ENCODE results near the gene PSME2. TPM values are rescaled to one million over a fixed set of nuclear protein-coding genes. Genes with fewer than 3 reads are reported as not detected.

PSME2 gene
- total and polyA plus RNA-seq, 2 experiments from 2014 or later: 38.3 to 164 TPM

DNA sequence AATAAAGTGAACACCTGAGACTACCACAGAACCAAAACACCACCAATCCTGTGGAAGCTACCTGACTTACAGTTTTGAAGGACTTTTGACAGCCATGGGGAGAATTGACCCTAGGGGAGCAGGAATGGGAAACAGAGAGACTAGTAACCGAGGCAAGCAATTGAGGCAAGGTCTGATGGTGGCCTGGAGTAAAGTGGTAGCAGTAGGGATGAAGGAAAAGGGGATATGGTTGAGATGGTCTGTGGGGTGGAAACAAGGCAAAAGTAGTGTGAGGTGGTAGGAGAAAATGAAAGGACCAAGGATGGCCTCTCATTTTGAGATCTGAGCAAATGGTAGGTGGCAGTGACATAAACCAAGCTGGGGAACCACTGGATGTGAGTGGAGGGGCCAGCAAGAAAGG, 10.4 kb upstream of the PSME2 start:
- no peak overlapping the region for H3K4me2 ChIP-seq (ENCODE audit: unreplicated experiment)
- H3F3A ChIP-seq (ENCODE audit: insufficient read depth): peaks cover 25% of the 10 kb centered on the region; the same call in 1 of the 2 replicates
- no peaks in the 10 kb centered on the region for H3K9me3 ChIP-seq (ENCODE audit: low read depth)
- no peak for TF ChIP-seq EZH2phosphoT487 (IDR thresholded peaks at IDR 0.05; ENCODE audit: insufficient read depth, low read depth)
- TF ChIP-seq EZH2 (IDR thresholded peaks at IDR 0.05; ENCODE audit: insufficient read depth, poor library complexity, severe bottlenecking): no peak
- H3K36me3 ChIP-seq (ENCODE audit: low read depth): peaks cover 36% of the 10 kb centered on the region
- H3K4me1 ChIP-seq (ENCODE audit: insufficient read depth): no peaks in the 10 kb centered on the region
- H3K27ac ChIP-seq: no peak overlapping the region
- H3K9me2 ChIP-seq (ENCODE audit: insufficient read depth): no peaks in the 10 kb centered on the region
- peaks cover 8% of the 10 kb centered on the region for H3K79me2 ChIP-seq (ENCODE audit: insufficient read depth)
- H2AFZ ChIP-seq: no peak overlapping the region
- no peaks in the 10 kb centered on the region for H4K20me1 ChIP-seq (ENCODE audit: insufficient read depth)
- in situ Hi-C loops (cut with MboI): no loop called here
- no peak overlapping the region for H3K9ac ChIP-seq
- DNase-seq: no peak
- no peaks in the 10 kb centered on the region for H3K27me3 ChIP-seq (replicated peaks; ENCODE audit: insufficient read depth)
- H3K4me3 ChIP-seq: no peak overlapping the region
- WGBS, 2 experiments (ENCODE audit: low coverage in 1 of 2, low lambda C conversion rate in 2 of 2, missing lambda C conversion rate in 2 of 2): 100% methylated on average over 1 of the region's 1 CpG

DNA sequence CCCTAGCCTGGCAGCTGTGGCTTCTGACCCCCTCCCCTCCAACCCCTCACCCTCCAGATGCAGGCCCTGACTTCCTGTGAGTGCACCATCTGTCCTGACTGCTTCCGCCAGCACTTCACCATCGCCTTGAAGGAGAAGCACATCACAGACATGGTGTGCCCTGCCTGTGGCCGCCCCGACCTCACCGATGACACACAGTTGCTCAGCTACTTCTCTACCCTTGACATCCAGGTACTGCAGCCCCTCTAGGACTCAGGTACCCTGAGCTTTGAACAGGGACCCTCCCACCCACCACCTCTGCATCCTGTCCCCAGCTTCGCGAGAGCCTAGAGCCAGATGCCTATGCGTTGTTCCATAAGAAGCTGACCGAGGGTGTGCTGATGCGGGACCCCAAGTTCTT, 8.7 kb upstream of the PSME2 start:
- no peak overlapping the region for H3K9ac ChIP-seq
- no peak overlapping the region for H2AFZ ChIP-seq
- no peaks in the 10 kb centered on the region for H3K9me3 ChIP-seq (ENCODE audit: low read depth)
- H3K27ac ChIP-seq: no peak overlapping the region
- H3K4me3 ChIP-seq: no peak overlapping the region
- H3K4me1 ChIP-seq (ENCODE audit: insufficient read depth): no peaks in the 10 kb centered on the region
- TF ChIP-seq EZH2 (IDR thresholded peaks at IDR 0.05; ENCODE audit: insufficient read depth, poor library complexity, severe bottlenecking): no peak
- no peak for TF ChIP-seq EZH2phosphoT487 (IDR thresholded peaks at IDR 0.05; ENCODE audit: insufficient read depth, low read depth)
- H3K79me2 ChIP-seq (ENCODE audit: insufficient read depth): peaks cover 6% of the 10 kb centered on the region
- no peaks in the 10 kb centered on the region for H4K20me1 ChIP-seq (ENCODE audit: insufficient read depth)
- no peak overlapping the region for H3K4me2 ChIP-seq (ENCODE audit: unreplicated experiment)
- H3K27me3 ChIP-seq (replicated peaks; ENCODE audit: insufficient read depth): no peaks in the 10 kb centered on the region
- in situ Hi-C loops (cut with MboI): no loop called here
- DNase-seq: no peak
- peaks cover 15% of the 10 kb centered on the region; the same call in 1 of the 2 replicates for H3F3A ChIP-seq (ENCODE audit: insufficient read depth)
- 95 to 100% methylated on average over 10 of the region's 10 CpGs for WGBS, 2 experiments (ENCODE audit: low coverage in 1 of 2, low lambda C conversion rate in 2 of 2, missing lambda C conversion rate in 2 of 2)
- H3K36me3 ChIP-seq (ENCODE audit: low read depth): peaks cover 31% of the 10 kb centered on the region
- H3K9me2 ChIP-seq (ENCODE audit: insufficient read depth): no peaks in the 10 kb centered on the region

DNA sequence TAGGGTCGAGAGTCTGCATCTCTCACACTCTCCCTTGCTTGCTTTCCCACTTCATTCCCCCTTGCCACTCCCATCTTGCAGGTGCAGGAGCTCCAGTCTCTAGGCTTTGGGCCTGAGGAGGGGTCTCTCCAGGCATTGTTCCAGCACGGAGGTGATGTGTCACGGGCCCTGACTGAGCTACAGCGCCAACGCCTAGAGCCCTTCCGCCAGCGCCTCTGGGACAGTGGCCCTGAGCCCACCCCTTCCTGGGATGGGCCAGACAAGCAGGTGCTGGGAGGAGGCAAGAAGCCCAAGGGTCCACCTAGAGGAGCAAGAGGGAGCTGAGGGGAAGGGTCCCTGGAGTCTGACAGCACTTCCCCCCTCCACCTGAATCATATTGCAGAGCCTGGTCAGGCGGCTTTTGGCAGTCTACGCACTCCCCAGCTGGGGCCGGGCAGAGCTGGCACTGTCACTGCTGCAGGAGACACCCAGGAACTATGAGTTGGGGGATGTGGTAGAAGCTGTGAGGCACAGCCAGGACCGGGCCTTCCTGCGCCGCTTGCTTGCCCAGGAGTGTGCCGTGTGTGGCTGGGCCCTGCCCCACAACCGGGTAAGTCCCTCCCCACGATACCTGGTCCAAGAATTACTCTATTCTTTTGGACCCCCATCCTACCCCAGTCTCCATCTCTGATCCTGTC, 5.1 kb upstream of the PSME2 start:
- no peak overlapping the region for H2AFZ ChIP-seq
- H3K36me3 ChIP-seq (ENCODE audit: low read depth): peaks cover 39% of the 10 kb centered on the region
- H4K20me1 ChIP-seq (ENCODE audit: insufficient read depth): no peaks in the 10 kb centered on the region
- no peaks in the 10 kb centered on the region for H3F3A ChIP-seq (ENCODE audit: insufficient read depth)
- H3K4me1 ChIP-seq (ENCODE audit: insufficient read depth): 0 out of 2 replicates have a peak, but pooled peaks cover 6% of the 10 kb centered on the region
- DNase-seq: no peak
- peaks cover 34% of the 10 kb centered on the region for H3K79me2 ChIP-seq (ENCODE audit: insufficient read depth)
- TF ChIP-seq EZH2 (IDR thresholded peaks at IDR 0.05; ENCODE audit: insufficient read depth, poor library complexity, severe bottlenecking) (no peak), EZH2phosphoT487 (IDR thresholded peaks at IDR 0.05; ENCODE audit: insufficient read depth, low read depth) (no peak)
- no peaks in the 10 kb centered on the region for H3K9me2 ChIP-seq (ENCODE audit: insufficient read depth)
- WGBS, 2 experiments (ENCODE audit: low coverage in 1 of 2, low lambda C conversion rate in 2 of 2, missing lambda C conversion rate in 2 of 2): 85 to 87% methylated on average over 15 to 16 of the region's 16 CpGs
- in situ Hi-C loops (cut with MboI): no loop called here
- H3K27me3 ChIP-seq (replicated peaks; ENCODE audit: insufficient read depth): no peaks in the 10 kb centered on the region
- no peak overlapping the region for H3K4me2 ChIP-seq (ENCODE audit: unreplicated experiment)
- H3K27ac ChIP-seq: no peak overlapping the region
- no peak overlapping the region for H3K9ac ChIP-seq
- no peaks in the 10 kb centered on the region for H3K9me3 ChIP-seq (ENCODE audit: low read depth)
- no peak overlapping the region for H3K4me3 ChIP-seq

DNA sequence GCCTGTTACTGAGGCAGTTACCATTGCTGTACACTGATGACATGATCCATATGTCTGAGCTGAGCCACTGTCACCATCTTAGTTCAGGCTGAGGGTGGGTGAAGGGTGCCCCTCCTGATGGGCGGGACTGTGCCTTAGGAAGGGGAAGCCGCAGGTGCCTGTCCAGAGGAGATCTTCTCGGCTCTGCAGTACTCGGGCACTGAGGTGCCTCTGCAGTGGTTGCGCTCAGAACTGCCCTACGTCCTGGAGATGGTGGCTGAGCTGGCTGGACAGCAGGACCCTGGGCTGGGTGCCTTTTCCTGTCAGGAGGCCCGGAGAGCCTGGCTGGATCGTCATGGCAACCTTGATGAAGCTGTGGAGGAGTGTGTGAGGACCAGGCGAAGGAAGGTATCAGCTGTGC, 4.6 kb upstream of the PSME2 start:
- Histone ChIP-seq H2AFZ (no peak overlapping the region), H3K36me3 (ENCODE audit: low read depth) (peaks cover 34% of the 10 kb centered on the region), H3F3A (ENCODE audit: insufficient read depth) (peaks cover 3% of the 10 kb centered on the region; the same call in 1 of the 2 replicates), H3K4me2 (ENCODE audit: unreplicated experiment) (no peak overlapping the region), H3K4me3 (no peak overlapping the region), H4K20me1 (ENCODE audit: insufficient read depth) (no peaks in the 10 kb centered on the region), H3K79me2 (ENCODE audit: insufficient read depth) (peaks cover 34% of the 10 kb centered on the region), H3K4me1 (ENCODE audit: insufficient read depth) (peaks cover 6% of the 10 kb centered on the region; the same call in 1 of the 2 replicates), H3K9me2 (ENCODE audit: insufficient read depth) (no peaks in the 10 kb centered on the region), H3K9ac (no peak overlapping the region), H3K27ac (no peak overlapping the region), H3K27me3 (replicated peaks; ENCODE audit: insufficient read depth) (no peaks in the 10 kb centered on the region), H3K9me3 (ENCODE audit: low read depth) (no peaks in the 10 kb centered on the region)
- TF ChIP-seq EZH2phosphoT487 (IDR thresholded peaks at IDR 0.05; ENCODE audit: insufficient read depth, low read depth) (no peak), EZH2 (IDR thresholded peaks at IDR 0.05; ENCODE audit: insufficient read depth, poor library complexity, severe bottlenecking) (no peak)
- WGBS, 2 experiments (ENCODE audit: low coverage in 1 of 2, low lambda C conversion rate in 2 of 2, missing lambda C conversion rate in 2 of 2): 85 to 91% methylated on average over 9 of the region's 9 CpGs
- no peak for DNase-seq
- in situ Hi-C loops (cut with MboI): no loop called here

Data from GM23248 (cell line).